Nephron progenitor cell (in vitro differentiated cells): Measurements from ENCODE around the gene EAF2.

ENCODE experiments used
- DNase-seq: peaks from one replicate; pipeline ENCODE4 v3.0.0; 2021
- H3K27ac Mint-ChIP-seq: 2 replicates; pipeline ENCODE4 v1.8.0; 2021; ENCODE audit warnings: mild to moderate bottlenecking, moderate library complexity, mixed read lengths
- H3K27me3 Mint-ChIP-seq: 2 replicates; pipeline ENCODE4 v1.8.0; 2021; ENCODE audit warnings: mild to moderate bottlenecking, low read depth, mixed read lengths; ENCODE audit not compliant: poor library complexity
- H3K36me3 Mint-ChIP-seq: 2 replicates; pipeline ENCODE4 v1.8.0; 2021; ENCODE audit warnings: low read depth, mixed read lengths
- H3K4me1 Mint-ChIP-seq: 2 replicates; pipeline ENCODE4 v1.8.0; 2021; ENCODE audit warnings: mixed read lengths
- H3K4me3 Mint-ChIP-seq: 2 replicates; pipeline ENCODE4 v1.8.0; 2021; ENCODE audit warnings: mild to moderate bottlenecking, moderate library complexity, mixed read lengths
- H3K9me3 Mint-ChIP-seq: 2 replicates; pipeline ENCODE4 v1.8.0; 2021; ENCODE audit warnings: mild to moderate bottlenecking, moderate library complexity, mixed read lengths
- CTCF ChIP-seq: fragments of 200-600 bp; sonication (generic); IDR thresholded peaks from 2 replicates; pipeline ENCODE4 v1.5.0; 2021; ENCODE audit warnings: antibody characterized with exemption

The EAF2 gene

GRCh38 chr3:121913305-121913990 is 78.4 kb downstream of the EAF2 start:
- Mint-ChIP-seq H3K9me3 (peaks cover 15% of the 10 kb centered on the region), H3K4me1 (peaks cover 12% of the 10 kb centered on the region), H3K27ac (no peak overlapping the region), H3K36me3 (peaks cover 7% of the 10 kb centered on the region), H3K27me3 (no peaks in the 10 kb centered on the region), H3K4me3 (no peak overlapping the region)
- TF ChIP-seq CTCF: no peak
- DNase-seq: no peak

- Mint-ChIP-seq H3K9me3 (peaks cover 10% of the 10 kb centered on the region), H3K4me1 (peaks cover 12% of the 10 kb centered on the region), H3K4me3 (peak overlapping the region; percentile 41), H3K27ac (no peak overlapping the region), H3K27me3 (no peaks in the 10 kb centered on the region), H3K36me3 (peaks cover 3% of the 10 kb centered on the region)
- DNase-seq: peak; percentile 41
- TF ChIP-seq CTCF: no peak
These were observed 79.3 kb downstream of the EAF2 start for GRCh38 chr3:121914081-121914998.

- no peaks in the 10 kb centered on the region for H3K9me3 Mint-ChIP-seq
- DNase-seq: no peak
- H3K27me3 Mint-ChIP-seq: no peaks in the 10 kb centered on the region
- TF ChIP-seq CTCF: no peak
- H3K36me3 Mint-ChIP-seq: no peaks in the 10 kb centered on the region
- H3K4me3 Mint-ChIP-seq: no peak overlapping the region
- peaks cover 12% of the 10 kb centered on the region for H3K4me1 Mint-ChIP-seq
- no peak overlapping the region for H3K27ac Mint-ChIP-seq
These were observed 81.2 kb downstream of the EAF2 start for GRCh38 chr3:121916189-121916588.

GRCh38 chr3:121918779-121919483 is 83.9 kb downstream of the EAF2 start:
- no peaks in the 10 kb centered on the region for H3K27me3 Mint-ChIP-seq
- no peak overlapping the region for H3K4me3 Mint-ChIP-seq
- H3K27ac Mint-ChIP-seq: no peak overlapping the region
- H3K36me3 Mint-ChIP-seq: no peaks in the 10 kb centered on the region
- TF ChIP-seq CTCF: no peak
- no peaks in the 10 kb centered on the region for H3K9me3 Mint-ChIP-seq
- no peak for DNase-seq
- peaks cover 11% of the 10 kb centered on the region for H3K4me1 Mint-ChIP-seq

GRCh38 chr3:121924734-121925133 is 89.7 kb downstream of the EAF2 start:
- H3K27me3 Mint-ChIP-seq: no peaks in the 10 kb centered on the region
- no peak overlapping the region for H3K27ac Mint-ChIP-seq
- H3K4me1 Mint-ChIP-seq: no peaks in the 10 kb centered on the region
- H3K4me3 Mint-ChIP-seq: no peak overlapping the region
- peaks cover 5% of the 10 kb centered on the region for H3K9me3 Mint-ChIP-seq
- no peak for TF ChIP-seq CTCF
- no peak for DNase-seq
- peaks cover 5% of the 10 kb centered on the region for H3K36me3 Mint-ChIP-seq
